Activated T-cell treated with anti-CD3 and anti-CD28 coated beads, Interleukin-2, amount 50 U/mL, for 4 hours (primary cell): ENCODE measurements around the gene SNRPE. TPM values are rescaled to one million over a fixed set of nuclear protein-coding genes. Genes with fewer than 3 reads are reported as not detected.

Source experiments
- ATAC-seq, 2 donors: fragments of 200-7000 bp; cut with Tn5 transposase; one replicate each; pipeline ENCODE4 v1.10.0; 2021
- DNase-seq: peaks from one replicate; pipeline ENCODE4 v3.0.0-alpha.2; 2020
- H3K27me3 Mint-ChIP-seq: one replicate; pipeline ENCODE4 v1.8.0; 2021; ENCODE audit warnings: low read depth, mixed read lengths
- H3K36me3 Mint-ChIP-seq: one replicate; pipeline ENCODE4 v1.8.0; 2022; ENCODE audit warnings: mixed read lengths; ENCODE audit not compliant: insufficient read depth
- H3K4me1 Mint-ChIP-seq: one replicate; pipeline ENCODE4 v1.8.0; 2021; ENCODE audit warnings: low read depth, mixed read lengths
- H3K4me3 Mint-ChIP-seq: one replicate; pipeline ENCODE4 v1.8.0; 2021; ENCODE audit warnings: mild to moderate bottlenecking, moderate library complexity, mixed read lengths
- H3K9me3 Mint-ChIP-seq: one replicate; pipeline ENCODE4 v1.8.0; 2021; ENCODE audit warnings: mixed read lengths
- total RNA-seq, 3 donors: library from RNA; stranded (reverse); gene quantifications; one replicate each; pipeline ENCODE4 v1.2.1, GENCODE V29; 2021

Gene SNRPE
- total RNA-seq, 3 donors from 2014 or later, result 377 to 427 (median 395) TPM

- H3K4me3 Mint-ChIP-seq, result no peak overlapping the region
- peaks cover 22% of the 10 kb centered on the region for H3K4me1 Mint-ChIP-seq
- peaks cover 20% of the 10 kb centered on the region for H3K36me3 Mint-ChIP-seq
- no peak for DNase-seq
- H3K27me3 Mint-ChIP-seq, result no peaks in the 10 kb centered on the region
- H3K9me3 Mint-ChIP-seq, result no peaks in the 10 kb centered on the region
- no peak for ATAC-seq
Observed at GRCh38 chr1:203858975-203859374, 2.4 kb upstream of the SNRPE start.

- no peaks in the 10 kb centered on the region for H3K27me3 Mint-ChIP-seq
- DNase-seq (no peak), ATAC-seq (no peak)
- H3K4me1 Mint-ChIP-seq, result peaks cover 22% of the 10 kb centered on the region
- H3K36me3 Mint-ChIP-seq, result peaks cover 22% of the 10 kb centered on the region
- peak overlapping the region; percentile 99 for H3K4me3 Mint-ChIP-seq
- H3K9me3 Mint-ChIP-seq, result no peaks in the 10 kb centered on the region
Observed at GRCh38 chr1:203860396-203861025, 888 bp upstream of the SNRPE start.

- no peak for DNase-seq
- no peak for ATAC-seq
- H3K4me3 Mint-ChIP-seq, result no peak overlapping the region
- no peaks in the 10 kb centered on the region for H3K27me3 Mint-ChIP-seq
- no peaks in the 10 kb centered on the region for H3K9me3 Mint-ChIP-seq
- peaks cover 9% of the 10 kb centered on the region for H3K4me1 Mint-ChIP-seq
- H3K36me3 Mint-ChIP-seq, result peaks cover 39% of the 10 kb centered on the region
Observed at GRCh38 chr1:203867802-203868201, 6.4 kb downstream of the SNRPE start.

- Mint-ChIP-seq H3K36me3 (peaks cover 41% of the 10 kb centered on the region), H3K4me3 (no peak overlapping the region), H3K27me3 (no peaks in the 10 kb centered on the region), H3K4me1 (peaks cover 3% of the 10 kb centered on the region), H3K9me3 (no peaks in the 10 kb centered on the region)
- DNase-seq (no peak), ATAC-seq (no peak)
Observed at GRCh38 chr1:203870245-203870644, 8.8 kb downstream of the SNRPE start.

GRCh38 chr1:203871114-203871880, 9.9 kb downstream of the SNRPE start:
- H3K4me3 Mint-ChIP-seq, result no peak overlapping the region
- no peaks in the 10 kb centered on the region for H3K27me3 Mint-ChIP-seq
- peaks cover 34% of the 10 kb centered on the region for H3K36me3 Mint-ChIP-seq

GRCh38 chr1:203873094-203873493, 11.7 kb downstream of the SNRPE start:
- H3K27me3 Mint-ChIP-seq, result no peaks in the 10 kb centered on the region
- no peak overlapping the region for H3K4me3 Mint-ChIP-seq
- DNase-seq (no peak), ATAC-seq (no peak)
- H3K9me3 Mint-ChIP-seq, result no peaks in the 10 kb centered on the region
- no peaks in the 10 kb centered on the region for H3K4me1 Mint-ChIP-seq
- peaks cover 30% of the 10 kb centered on the region for H3K36me3 Mint-ChIP-seq

More at GRCh38 chr1:203871114-203871880, 9.9 kb downstream of the SNRPE start:
- ATAC-seq (peak; percentile 41 to 63), DNase-seq (no peak)
- peaks cover 3% of the 10 kb centered on the region for H3K4me1 Mint-ChIP-seq
- no peaks in the 10 kb centered on the region for H3K9me3 Mint-ChIP-seq

GRCh38 chr1:203878422-203878821, 17.0 kb downstream of the SNRPE start:
- ATAC-seq (no peak), DNase-seq (no peak)
- Mint-ChIP-seq H3K27me3 (no peaks in the 10 kb centered on the region), H3K4me1 (no peaks in the 10 kb centered on the region), H3K9me3 (no peaks in the 10 kb centered on the region), H3K4me3 (no peak overlapping the region), H3K36me3 (peaks cover 21% of the 10 kb centered on the region)

- Mint-ChIP-seq H3K36me3 (peaks cover 19% of the 10 kb centered on the region), H3K27me3 (no peaks in the 10 kb centered on the region), H3K4me1 (no peaks in the 10 kb centered on the region), H3K9me3 (no peaks in the 10 kb centered on the region), H3K4me3 (no peak overlapping the region)
- ATAC-seq (no peak), DNase-seq (no peak)
Observed at GRCh38 chr1:203880606-203881005, 19.2 kb downstream of the SNRPE start.

GRCh38 chr1:203888807-203889251, 27.4 kb downstream of the SNRPE start:
- no peaks in the 10 kb centered on the region for H3K27me3 Mint-ChIP-seq
- H3K36me3 Mint-ChIP-seq, result peaks cover 13% of the 10 kb centered on the region
- no peak for ATAC-seq
- no peak for DNase-seq
- H3K4me1 Mint-ChIP-seq, result no peaks in the 10 kb centered on the region
- H3K9me3 Mint-ChIP-seq, result no peaks in the 10 kb centered on the region
- no peak overlapping the region for H3K4me3 Mint-ChIP-seq

GRCh38 chr1:203891950-203892349, 30.6 kb downstream of the SNRPE start:
- ATAC-seq, result no peak
- H3K4me3 Mint-ChIP-seq, result no peak overlapping the region
- H3K4me1 Mint-ChIP-seq, result no peaks in the 10 kb centered on the region

GRCh38 chr1:203898458-203899352, 37.3 kb downstream of the SNRPE start:
- Mint-ChIP-seq H3K9me3 (peaks cover 7% of the 10 kb centered on the region), H3K36me3 (no peaks in the 10 kb centered on the region), H3K4me3 (no peak overlapping the region), H3K27me3 (peaks cover 2% of the 10 kb centered on the region), H3K4me1 (no peaks in the 10 kb centered on the region)
- DNase-seq (no peak), ATAC-seq (no peak)

More at GRCh38 chr1:203891950-203892349, 30.6 kb downstream of the SNRPE start:
- H3K36me3 Mint-ChIP-seq, result peaks cover 9% of the 10 kb centered on the region
- H3K27me3 Mint-ChIP-seq, result no peaks in the 10 kb centered on the region
- H3K9me3 Mint-ChIP-seq, result peaks cover 7% of the 10 kb centered on the region
- DNase-seq, result no peak

GRCh38 chr1:203899353-203899716, 37.9 kb downstream of the SNRPE start:
- no peak for ATAC-seq
- H3K9me3 Mint-ChIP-seq, result peaks cover 5% of the 10 kb centered on the region
- no peak for DNase-seq
- H3K4me3 Mint-ChIP-seq, result no peak overlapping the region
- H3K27me3 Mint-ChIP-seq, result peaks cover 4% of the 10 kb centered on the region
- no peaks in the 10 kb centered on the region for H3K36me3 Mint-ChIP-seq
- H3K4me1 Mint-ChIP-seq, result no peaks in the 10 kb centered on the region

- no peak for DNase-seq
- ATAC-seq, result no peak
- no peaks in the 10 kb centered on the region for H3K4me1 Mint-ChIP-seq
- no peaks in the 10 kb centered on the region for H3K9me3 Mint-ChIP-seq
- no peak overlapping the region for H3K4me3 Mint-ChIP-seq
- H3K27me3 Mint-ChIP-seq, result peaks cover 4% of the 10 kb centered on the region
- H3K36me3 Mint-ChIP-seq, result no peaks in the 10 kb centered on the region
Observed at GRCh38 chr1:203899869-203900714, 38.7 kb downstream of the SNRPE start.

GRCh38 chr1:203901581-203901980, 40.2 kb downstream of the SNRPE start:
- Mint-ChIP-seq H3K4me1 (no peaks in the 10 kb centered on the region), H3K27me3 (peaks cover 6% of the 10 kb centered on the region), H3K9me3 (no peaks in the 10 kb centered on the region), H3K4me3 (no peak overlapping the region), H3K36me3 (no peaks in the 10 kb centered on the region)
- no peak for ATAC-seq
- no peak for DNase-seq
